Calu3 (cell line): ENCODE measurements around the gene UBB. TPM values are rescaled to one million over a fixed set of nuclear protein-coding genes. Genes with fewer than 3 reads are reported as not detected.

ENCODE experiments used
- Bru-seq: library from RNA; stranded (reverse); fragments of 400-500 nt; gene quantifications from one replicate; lab custom pipeline; 2021; lab: Mats Ljungman, UMichigan
- BruChase-seq, 2 experiments: library from RNA; stranded (reverse); fragments of 400-500 nt; gene quantifications; one replicate each; lab custom pipeline; 2021; lab: Mats Ljungman, UMichigan
- BruUV-seq: library from RNA; stranded (reverse); fragments of 400-500 nt; replicated peaks from 2 replicates; lab custom pipeline; 2021; lab: Mats Ljungman, UMichigan
- CTCF ChIA-PET: fragments of 300-600 bp; sonication (Branson Sonifier 250); formaldehyde crosslinking; loops from one replicate; lab custom pipeline; 2022; ENCODE audit warnings: antibody characterized with exemption; lab: Charles Lee
- DNase-seq: peaks from one replicate; pipeline ENCODE4 v3.0.0; 2022
- H3K27ac Mint-ChIP-seq: one replicate; pipeline ENCODE4 v1.8.0; 2022; ENCODE audit warnings: mixed read lengths; ENCODE audit not compliant: unreplicated experiment
- H3K27me3 Mint-ChIP-seq: one replicate; pipeline ENCODE4 v1.8.0; 2022; ENCODE audit warnings: mixed read lengths; ENCODE audit not compliant: unreplicated experiment
- H3K36me3 Mint-ChIP-seq: one replicate; pipeline ENCODE4 v1.8.0; 2022; ENCODE audit warnings: mild to moderate bottlenecking, moderate library complexity, mixed read lengths; ENCODE audit not compliant: insufficient read depth, unreplicated experiment
- H3K4me1 Mint-ChIP-seq: one replicate; pipeline ENCODE4 v1.8.0; 2022; ENCODE audit warnings: mild to moderate bottlenecking, low read depth, mixed read lengths; ENCODE audit not compliant: unreplicated experiment
- H3K4me3 Mint-ChIP-seq: one replicate; pipeline ENCODE4 v1.8.0; 2022; ENCODE audit warnings: mild to moderate bottlenecking, low read depth, moderate library complexity, mixed read lengths; ENCODE audit not compliant: unreplicated experiment
- H3K9me3 Mint-ChIP-seq: one replicate; pipeline ENCODE4 v1.8.0; 2022; ENCODE audit warnings: low read depth, mixed read lengths; ENCODE audit not compliant: unreplicated experiment
- CTCF ChIP-seq: fragments of 200-600 bp; IDR thresholded peaks from one replicate; pipeline ENCODE4 v1.8.0; 2022; ENCODE audit warnings: antibody characterized with exemption; ENCODE audit not compliant: unreplicated experiment
- intact Hi-C: fragments of 100-400 bp; cut with micrococcal nuclease; formaldehyde crosslinking; loops from one replicate; pipeline ENCODE4 v1.10.0; 2022; ENCODE audit not compliant: unreplicated experiment
- long read RNA-seq: library from polyadenylated mRNA; stranded (forward); transcript quantifications from one replicate; pipeline ENCODE4 v2.0.0, GENCODE V29; 2022
- total RNA-seq: library from RNA; stranded (reverse); gene quantifications from 2 replicates; pipeline ENCODE4 v1.2.3, GENCODE V29; 2022

UBB gene
- total RNA-seq = 973 and 1,004 TPM in 2 replicates
- Bru-seq, nascent RNA = percentile 93 among the genes with signal in this experiment
- BruChase-seq, experiment 1, labeled RNA remaining after a 6-hour chase = percentile 100 among the genes with signal in this experiment
- percentile 98 among the genes with signal in this experiment for BruChase-seq, experiment 2, labeled RNA remaining after a 2-hour chase
- long read RNA-seq, transcript UBB-201 (2 exons, 1,225 nt) = major isoform, 859 of 905 reads
- long read RNA-seq, transcript UBB-203 (2 exons, 1,012 nt) = minor isoform, 8 of 905 reads
- long read RNA-seq, partial matches to known transcripts = 25 of 905 reads
- long read RNA-seq, other reads (novel, unspliced or antisense) = 7 of 905 reads

- peak; percentile 84 for DNase-seq
- CTCF ChIA-PET = interaction anchor here (0.6 to 1.0 kb wide), 4 partner anchors 17 to 76 kb away, joined by 4 to 9 read pairs (median 4); no protein-coding TSS in a partner anchor
- BruUV-seq = no TSS peak
- Mint-ChIP-seq H3K9me3 (no peaks in the 10 kb centered on the region), H3K27me3 (no peaks in the 10 kb centered on the region), H3K36me3 (peaks cover 33% of the 10 kb centered on the region), H3K27ac (peak within 1 kb of the TSS; percentile 99), H3K4me1 (peaks cover 20% of the 10 kb centered on the region), H3K4me3 (peak within 1 kb of the TSS; percentile 85)
- no peak for TF ChIP-seq CTCF
- intact Hi-C loops = no loop called here
These were observed at the start of gene UBB for GRCh38 chr17:16380640-16381495. Gene UBB (plus strand): TSS chr17:16381091. CDS start chr17:16381908, 817 bp downstream.

- BruUV-seq = no TSS peak
- H3K9me3 Mint-ChIP-seq = no peaks in the 10 kb centered on the region
- CTCF ChIA-PET = no interaction called here
These were observed 42.5 kb upstream of the UBB start for GRCh38 chr17:16338391-16338790.

GRCh38 chr17:16339402-16339801 is 41.5 kb upstream of the UBB start:
- TF ChIP-seq CTCF = no peak
- BruUV-seq = no TSS peak
- DNase-seq = no peak
- Mint-ChIP-seq H3K27ac (no peak overlapping the region), H3K4me1 (no peaks in the 10 kb centered on the region), H3K36me3 (no peaks in the 10 kb centered on the region), H3K27me3 (no peaks in the 10 kb centered on the region), H3K4me3 (no peak overlapping the region), H3K9me3 (no peaks in the 10 kb centered on the region)
- intact Hi-C loops = no loop called here
- CTCF ChIA-PET = no interaction called here

More at GRCh38 chr17:16338391-16338790, 42.5 kb upstream of the UBB start:
- Mint-ChIP-seq H3K36me3 (no peaks in the 10 kb centered on the region), H3K4me1 (no peaks in the 10 kb centered on the region), H3K27ac (no peak overlapping the region), H3K4me3 (no peak overlapping the region), H3K27me3 (no peaks in the 10 kb centered on the region)
- no peak for DNase-seq
- intact Hi-C loops = no loop called here
- TF ChIP-seq CTCF = no peak

- Mint-ChIP-seq H3K9me3 (no peaks in the 10 kb centered on the region), H3K27ac (no peak overlapping the region), H3K4me3 (no peak overlapping the region), H3K36me3 (no peaks in the 10 kb centered on the region), H3K4me1 (no peaks in the 10 kb centered on the region), H3K27me3 (no peaks in the 10 kb centered on the region)
- BruUV-seq = no TSS peak
- intact Hi-C loops = no loop called here
- no peak for DNase-seq
- CTCF ChIA-PET = interaction anchor here (0.6 kb wide), 2 partner anchors 16 to 79 kb away, joined by 3 to 5 read pairs; no protein-coding TSS in a partner anchor
- no peak for TF ChIP-seq CTCF
These were observed 40.9 kb upstream of the UBB start for GRCh38 chr17:16339959-16340358.
